Testis (tissue), 3 donors: ENCODE data around the gene ADAMTSL2. TPM values are rescaled to one million over a fixed set of nuclear protein-coding genes. Genes with fewer than 3 reads are reported as not detected.

Experiments
- DNase-seq: peaks from one replicate; pipeline ENCODE4 v3.0.0-alpha.2; 2019
- H3K27ac ChIP-seq, 2 donors: fragments of 200-600 bp; sonication (generic); one replicate each; pipeline ENCODE4 v1.5.1; 2019
- H3K27me3 ChIP-seq: fragments of 200-600 bp; sonication (generic); one replicate; pipeline ENCODE4 v1.5.1; 2019
- H3K36me3 ChIP-seq: fragments of 200-600 bp; sonication (generic); one replicate; pipeline ENCODE4 v1.5.1; 2017; ENCODE audit warnings: low read depth; ENCODE audit errors: missing control alignments
- H3K4me1 ChIP-seq: fragments of 200-600 bp; sonication (generic); one replicate; pipeline ENCODE4 v1.5.1; 2019
- H3K4me3 ChIP-seq, 2 donors: fragments of 200-600 bp; sonication (generic); one replicate each; pipeline ENCODE4 v1.5.1; 2017 to 2019
- H3K9me3 ChIP-seq: fragments of 200-600 bp; sonication (generic); one replicate; pipeline ENCODE4 v1.5.1; 2017
- POLR2A ChIP-seq: fragments of 450-650 bp; IDR thresholded peaks from one replicate; pipeline ENCODE4 v1.6.1; 2017; ENCODE audit warnings: antibody characterized with exemption, mild to moderate bottlenecking, moderate library complexity
- WGBS, 2 donors: methylation state at CpG; one replicate each; pipeline ENCODE4 v1.1.5; 2018; 5-methylcytosine and 5-hydroxymethylcytosine counted together
- intact Hi-C: fragments of 100-400 bp; cut with DNase I; formaldehyde crosslinking; loops from one replicate; pipeline ENCODE4 v1.15.1; 2023; ENCODE audit warnings: low total_unique reads
- polyA plus RNA-seq: library from polyadenylated mRNA; stranded (reverse); fragments of 350-450 nt; fragmentation: Illumina TruSeq; extraction: RNeasy Lipid Tissue Mini Kit (QIAGEN cat#74804); gene quantifications from one replicate; pipeline ENCODE4 v1.2.3, GENCODE V29; 2014; ENCODE audit warnings: low read depth, low replicate concordance; ENCODE audit not compliant: insufficient read depth
- total RNA-seq, 2 donors: library from RNA; depleted of rRNA; stranded (reverse); fragments of >200 nt; gene quantifications; one replicate each; pipeline ENCODE4 v1.2.3, GENCODE V29; 2016
- TF ChIP-seq, protein P1 (sequence below), 3 experiments: fragments of 450-650 bp in 2 of 3; fragments of 200-600 bp in 1 of 3; sonication (generic) in 1 of 3; IDR thresholded peaks; one replicate each; pipeline ENCODE4 v1.5.1; 2016 to 2019; ENCODE audit warnings: antibody characterized with exemption in 3 of 3, mild to moderate bottlenecking in 2 of 3, moderate library complexity in 1 of 3

ADAMTSL2 gene
- total and polyA plus RNA-seq, 3 donors from 2014 or later: 3.8 to 11.1 (median 9.4) TPM

- Histone ChIP-seq H3K4me3 (no peak overlapping the region), H3K27ac (no peak overlapping the region), H3K27me3 (no peaks in the 10 kb centered on the region), H3K9me3 (no peaks in the 10 kb centered on the region), H3K4me1 (no peaks in the 10 kb centered on the region), H3K36me3 (no peaks in the 10 kb centered on the region)
- intact Hi-C loops: no loop called here
- no peak for DNase-seq
- 80 to 90% methylated on average over 11 of the region's 11 CpGs for WGBS, 2 donors
- TF ChIP-seq, protein P1, sequence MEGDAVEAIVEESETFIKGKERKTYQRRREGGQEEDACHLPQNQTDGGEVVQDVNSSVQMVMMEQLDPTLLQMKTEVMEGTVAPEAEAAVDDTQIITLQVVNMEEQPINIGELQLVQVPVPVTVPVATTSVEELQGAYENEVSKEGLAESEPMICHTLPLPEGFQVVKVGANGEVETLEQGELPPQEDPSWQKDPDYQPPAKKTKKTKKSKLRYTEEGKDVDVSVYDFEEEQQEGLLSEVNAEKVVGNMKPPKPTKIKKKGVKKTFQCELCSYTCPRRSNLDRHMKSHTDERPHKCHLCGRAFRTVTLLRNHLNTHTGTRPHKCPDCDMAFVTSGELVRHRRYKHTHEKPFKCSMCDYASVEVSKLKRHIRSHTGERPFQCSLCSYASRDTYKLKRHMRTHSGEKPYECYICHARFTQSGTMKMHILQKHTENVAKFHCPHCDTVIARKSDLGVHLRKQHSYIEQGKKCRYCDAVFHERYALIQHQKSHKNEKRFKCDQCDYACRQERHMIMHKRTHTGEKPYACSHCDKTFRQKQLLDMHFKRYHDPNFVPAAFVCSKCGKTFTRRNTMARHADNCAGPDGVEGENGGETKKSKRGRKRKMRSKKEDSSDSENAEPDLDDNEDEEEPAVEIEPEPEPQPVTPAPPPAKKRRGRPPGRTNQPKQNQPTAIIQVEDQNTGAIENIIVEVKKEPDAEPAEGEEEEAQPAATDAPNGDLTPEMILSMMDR (IDR thresholded peaks at IDR 0.05): no peak
- no peak for TF ChIP-seq POLR2A
These were observed 87.3 kb downstream of the ADAMTSL2 start for GRCh38 chr9:133621725-133622267.

DNA sequence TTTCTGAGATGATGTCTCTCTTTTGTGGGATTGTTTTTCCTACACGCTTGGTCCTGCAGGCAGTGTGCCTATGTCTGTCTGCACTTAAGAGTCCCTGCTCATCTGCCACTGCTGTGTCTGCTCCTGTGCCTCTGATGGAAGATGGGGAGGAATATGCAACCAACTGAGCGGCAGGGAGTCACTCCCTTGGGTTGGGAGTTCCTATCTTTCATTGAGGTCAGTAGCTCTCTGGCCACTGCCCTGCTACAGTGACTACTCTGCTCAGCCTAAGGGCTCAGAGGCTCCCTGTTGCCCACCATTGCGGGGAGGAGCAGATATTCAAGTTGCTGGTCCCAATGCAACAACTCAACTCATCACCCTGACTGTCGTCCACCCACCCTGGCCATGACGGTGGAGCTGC is 88.1 kb downstream of the ADAMTSL2 start:
- H3K4me3 ChIP-seq: no peak overlapping the region
- WGBS, 2 donors: 53 to 80% methylated on average over 5 of the region's 5 CpGs
- no peak overlapping the region for H3K27ac ChIP-seq
- no peaks in the 10 kb centered on the region for H3K27me3 ChIP-seq
- DNase-seq: no peak
- intact Hi-C loops: no loop called here
- H3K9me3 ChIP-seq: no peaks in the 10 kb centered on the region
- H3K4me1 ChIP-seq: no peaks in the 10 kb centered on the region
- no peak for TF ChIP-seq POLR2A
- no peaks in the 10 kb centered on the region for H3K36me3 ChIP-seq

Other genes starting within 250 kb of the ADAMTSL2 start
- gene SURF6, start 198.5 kb upstream of the ADAMTSL2 start, total RNA-seq: 10 to 100 TPM; 28.5 to 36.0 TPM
- 19.8 TPM for gene SURF6, start 198.5 kb upstream of the ADAMTSL2 start, polyA plus RNA-seq
- gene MED22, start 186.6 kb upstream of the ADAMTSL2 start, total RNA-seq: 10 to 100 TPM; 25.9 to 29.3 TPM
- gene MED22, start 186.6 kb upstream of the ADAMTSL2 start, polyA plus RNA-seq: 20.2 TPM
- 1,000 to 10,000 TPM in 1 of 2 donors, 100 to 1,000 TPM in 1; 856 to 1,453 TPM for gene RPL7A, start 186.5 kb upstream of the ADAMTSL2 start, total RNA-seq
- gene RPL7A, start 186.5 kb upstream of the ADAMTSL2 start, polyA plus RNA-seq: 1,924 TPM
- 10 to 100 TPM; 51.4 to 58.9 TPM for gene SURF1, start 178.2 kb upstream of the ADAMTSL2 start, total RNA-seq
- gene SURF1, start 178.2 kb upstream of the ADAMTSL2 start, polyA plus RNA-seq: 71.0 TPM
- gene SURF2, start 178.2 kb upstream of the ADAMTSL2 start, total RNA-seq: 100 to 1,000 TPM; 103 to 121 TPM
- gene SURF2, start 178.2 kb upstream of the ADAMTSL2 start, polyA plus RNA-seq: 160 TPM
- gene SURF4, start 158.6 kb upstream of the ADAMTSL2 start, total RNA-seq: 100 to 1,000 TPM; 150 to 151 TPM
- 163 TPM for gene SURF4, start 158.6 kb upstream of the ADAMTSL2 start, polyA plus RNA-seq
- 10 to 100 TPM in 1 of 2 donors, 1 to 10 TPM in 1; 8.4 to 20.9 TPM for gene STKLD1, start 158.3 kb upstream of the ADAMTSL2 start, total RNA-seq
- gene STKLD1, start 158.3 kb upstream of the ADAMTSL2 start, polyA plus RNA-seq: 33.1 TPM
- gene REXO4, start 116.7 kb upstream of the ADAMTSL2 start, total RNA-seq: 10 to 100 TPM; 31.4 to 31.5 TPM
- gene REXO4, start 116.7 kb upstream of the ADAMTSL2 start, polyA plus RNA-seq: 36.7 TPM
- gene ADAMTS13, start 112.3 kb upstream of the ADAMTSL2 start, total RNA-seq: 10 to 100 TPM; 15.4 to 21.2 TPM
- gene ADAMTS13, start 112.3 kb upstream of the ADAMTSL2 start, polyA plus RNA-seq: 15.6 TPM
- 10 to 100 TPM; 43.3 to 47.9 TPM for gene CACFD1, start 74.7 kb upstream of the ADAMTSL2 start, total RNA-seq
- 34.7 TPM for gene CACFD1, start 74.7 kb upstream of the ADAMTSL2 start, polyA plus RNA-seq
- 1 to 10 TPM; 2.6 to 3.5 TPM for gene SLC2A6, start 55.6 kb upstream of the ADAMTSL2 start, total RNA-seq
- gene SLC2A6, start 55.6 kb upstream of the ADAMTSL2 start, polyA plus RNA-seq: 2.9 TPM
- not detected for gene MYMK, start 9.7 kb upstream of the ADAMTSL2 start, total RNA-seq
- 0.87 TPM for gene MYMK, start 9.7 kb upstream of the ADAMTSL2 start, polyA plus RNA-seq
- gene FAM163B, start 74.7 kb downstream of the ADAMTSL2 start, total RNA-seq: 1 to 10 TPM; 2.8 to 3.8 TPM
- 2.2 TPM for gene FAM163B, start 74.7 kb downstream of the ADAMTSL2 start, polyA plus RNA-seq
- under 1 TPM in 1 of 2 donors, not detected in 1; 0.06 TPM for gene DBH, start 101.7 kb downstream of the ADAMTSL2 start, total RNA-seq
- gene DBH, start 101.7 kb downstream of the ADAMTSL2 start, polyA plus RNA-seq: not detected
- 1 to 10 TPM; 5.1 to 7.2 TPM for gene SARDH, start 203.6 kb downstream of the ADAMTSL2 start, total RNA-seq
- gene SARDH, start 203.6 kb downstream of the ADAMTSL2 start, polyA plus RNA-seq: 2.6 TPM